Mesenteric fat pad (tissue), 1 donor: ENCODE data around the gene JAK3. TPM values are rescaled to one million over a fixed set of nuclear protein-coding genes. Genes with fewer than 3 reads are reported as not detected.
"Not testable (repeated sequence)": the region's sequence is repeated elsewhere in the genome, so short reads cannot be mapped to it uniquely, and the experiment has no call there.

Experiments used
- DNase-seq: peaks from one replicate; pipeline ENCODE4 v3.0.0-alpha.2; 2020; ENCODE audit warnings: low spot score
- long read RNA-seq: library from polyadenylated mRNA; unstranded; transcript quantifications from one replicate; pipeline ENCODE4 v2.0.0, GENCODE V29; 2020
- total RNA-seq: library from RNA; stranded (reverse); fragmentation: NEBNext Ultra II Directional; extraction: Animal tissue kit (Norgen Biotek cat#: 25700); gene quantifications from one replicate; pipeline ENCODE4 v1.2.1, GENCODE V29; 2021
- donor health status: DM: yes; HTN: yes; CAD: no.

The JAK3 gene
- 20.1 TPM for total RNA-seq
- long read RNA-seq, partial matches to known transcripts, result 5 of 12 reads
- long read RNA-seq, other reads (novel, unspliced or antisense), result 6 of 12 reads

DNA sequence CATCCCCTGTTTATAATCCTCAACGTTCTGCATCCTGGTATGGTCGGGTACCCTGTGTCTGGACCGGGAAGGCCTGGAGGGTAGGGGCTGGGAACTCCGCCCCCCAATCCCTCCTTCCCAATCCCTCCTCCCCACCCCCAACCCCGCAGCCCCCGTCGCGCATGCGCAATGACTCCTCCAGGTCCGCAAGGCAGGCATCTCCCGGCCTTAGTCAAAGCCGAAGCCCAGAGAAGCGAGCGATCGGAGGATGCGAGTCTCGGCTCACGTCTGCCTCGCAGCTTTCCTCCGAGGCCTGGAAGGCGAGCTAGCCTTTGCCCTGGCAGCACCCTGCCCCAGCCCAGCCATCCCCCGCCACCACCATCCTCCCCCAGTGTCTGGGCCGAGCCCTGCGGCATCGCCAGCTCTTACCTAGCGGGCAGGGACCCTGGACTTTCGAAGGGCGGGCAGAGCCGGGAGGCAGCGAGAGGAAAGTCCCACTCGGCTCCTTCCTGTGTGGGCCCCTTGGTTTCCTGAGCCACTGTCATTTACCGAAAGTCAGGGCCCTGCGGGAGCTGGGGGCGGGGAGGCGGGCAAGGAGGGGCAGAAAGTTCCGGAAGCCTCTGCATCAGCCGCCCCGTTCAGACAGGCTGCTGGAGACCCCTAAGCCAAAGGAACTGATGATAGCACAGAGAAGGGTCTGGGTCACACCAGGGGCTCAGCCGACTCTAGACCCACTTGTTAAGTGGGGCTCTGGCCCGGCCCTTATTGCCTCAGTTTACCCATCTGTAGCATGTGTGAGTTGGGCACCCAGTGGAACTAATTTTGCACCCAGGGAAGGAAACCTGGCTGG lies at the start of gene JAK3:
JAK3 (minus strand) TSS at position 445 of the 829 bp plus-strand sequence. CDS start 3,565 bp downstream, outside the sequence.
- DNase-seq, result no peak

DNA sequence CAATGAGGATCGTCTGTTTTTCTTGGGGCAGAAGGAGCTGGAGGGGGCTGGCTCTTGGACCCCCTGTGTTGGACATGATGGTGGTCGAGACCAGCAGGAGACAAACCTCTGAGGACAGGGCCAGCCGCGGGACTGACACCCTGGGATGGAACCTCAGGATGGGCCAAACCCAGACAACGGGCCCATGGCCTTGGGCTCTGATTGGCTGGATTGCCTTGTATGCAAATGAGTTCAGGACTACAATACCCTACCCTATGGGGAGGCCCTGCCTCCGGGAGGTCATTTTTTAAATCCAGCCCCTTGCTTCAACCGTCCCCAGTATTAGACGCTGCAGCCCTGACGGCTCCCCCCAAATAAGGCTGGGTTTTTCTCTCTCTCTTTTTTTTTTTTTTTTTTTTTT lies 46.0 kb upstream of the JAK3 start:
- DNase-seq, result no peak

DNA sequence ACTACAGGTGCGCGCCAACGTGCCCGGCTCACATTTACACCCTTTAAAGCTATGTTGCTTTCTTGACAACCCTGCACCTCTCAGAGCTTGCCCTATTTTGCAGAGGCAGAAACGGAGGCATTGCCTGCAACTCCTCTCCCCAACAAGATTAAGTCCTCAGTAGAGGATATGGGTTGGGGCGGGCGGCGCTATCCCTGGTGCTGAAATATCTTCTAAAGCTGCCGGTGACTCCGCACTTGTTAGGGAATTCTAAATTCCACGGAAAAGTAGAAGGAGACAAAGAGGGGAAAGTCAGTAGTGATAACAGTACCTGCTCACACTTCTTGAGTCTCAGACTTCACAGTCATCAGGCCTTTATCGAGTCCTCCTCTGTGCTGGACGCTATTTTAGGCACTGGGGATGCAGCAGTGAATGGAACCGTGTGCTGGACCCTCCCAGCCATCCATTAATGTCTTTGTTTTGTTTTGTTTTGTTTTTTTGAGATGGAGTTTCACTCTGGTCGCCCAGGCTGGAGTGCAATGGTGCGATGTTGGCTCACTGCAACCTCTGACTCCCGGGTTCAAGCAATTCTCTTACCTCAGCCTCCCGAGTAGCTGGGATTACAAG lies 41.9 kb upstream of the JAK3 start:
- no peak for DNase-seq

DNA sequence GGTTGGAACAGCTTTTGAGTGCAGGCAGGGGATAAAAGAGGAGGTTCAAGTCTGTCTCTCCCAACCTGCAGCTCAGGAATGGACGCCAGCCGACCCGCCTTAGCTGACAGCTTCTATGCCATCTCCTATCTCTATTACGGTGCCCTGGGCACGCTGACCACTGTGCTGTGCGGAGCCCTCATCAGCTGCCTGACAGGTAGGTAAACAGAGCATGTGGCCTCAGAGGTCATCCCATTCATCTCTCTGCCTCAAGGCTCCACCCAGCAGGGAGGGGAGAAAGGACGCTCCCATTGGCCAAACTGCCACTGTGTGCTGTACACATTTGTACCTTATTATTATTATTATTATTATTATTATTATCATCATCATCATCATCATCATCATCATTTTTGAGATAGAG lies 40.5 kb upstream of the JAK3 start:
- no peak for DNase-seq

DNA sequence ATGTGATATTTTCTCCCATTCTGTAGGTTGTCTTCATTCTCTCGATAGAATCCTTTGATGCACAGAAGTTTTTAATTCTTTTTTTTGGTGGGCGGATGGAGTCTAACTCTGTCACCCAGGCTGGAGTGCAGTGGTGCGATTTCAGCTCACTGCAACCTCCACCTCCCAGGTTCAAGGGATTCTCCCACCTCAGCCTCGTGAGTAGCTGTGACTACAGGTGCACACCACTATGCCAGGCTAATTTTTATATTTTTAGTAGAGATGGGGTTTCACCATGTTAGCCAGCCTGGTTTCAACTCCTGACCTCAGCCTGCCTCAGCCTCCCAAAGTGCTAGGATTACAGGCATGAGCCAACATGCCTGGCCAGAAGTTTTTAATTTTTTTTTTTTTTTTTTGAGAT lies 39.4 kb upstream of the JAK3 start:
- DNase-seq, result not testable (repeated sequence)

DNA sequence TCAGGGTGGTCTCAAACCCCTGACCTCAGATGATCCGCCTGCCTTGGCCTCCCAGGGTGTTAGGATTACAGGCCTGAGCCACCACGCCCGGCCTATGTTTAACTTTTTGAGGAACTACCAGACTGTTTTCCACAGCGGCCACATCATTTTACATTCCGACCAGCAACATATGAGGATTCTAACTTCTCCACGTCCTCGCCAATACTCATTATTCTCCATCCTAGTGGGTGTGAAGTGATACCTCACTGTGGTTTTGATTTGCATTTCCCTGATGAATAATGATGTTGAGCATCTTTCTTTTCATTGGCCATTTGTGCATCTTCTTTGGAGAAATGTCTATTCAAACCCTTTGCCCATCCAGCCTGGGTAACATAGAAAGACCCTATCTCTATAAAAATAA lies 38.7 kb upstream of the JAK3 start:
- DNase-seq, result no peak

DNA sequence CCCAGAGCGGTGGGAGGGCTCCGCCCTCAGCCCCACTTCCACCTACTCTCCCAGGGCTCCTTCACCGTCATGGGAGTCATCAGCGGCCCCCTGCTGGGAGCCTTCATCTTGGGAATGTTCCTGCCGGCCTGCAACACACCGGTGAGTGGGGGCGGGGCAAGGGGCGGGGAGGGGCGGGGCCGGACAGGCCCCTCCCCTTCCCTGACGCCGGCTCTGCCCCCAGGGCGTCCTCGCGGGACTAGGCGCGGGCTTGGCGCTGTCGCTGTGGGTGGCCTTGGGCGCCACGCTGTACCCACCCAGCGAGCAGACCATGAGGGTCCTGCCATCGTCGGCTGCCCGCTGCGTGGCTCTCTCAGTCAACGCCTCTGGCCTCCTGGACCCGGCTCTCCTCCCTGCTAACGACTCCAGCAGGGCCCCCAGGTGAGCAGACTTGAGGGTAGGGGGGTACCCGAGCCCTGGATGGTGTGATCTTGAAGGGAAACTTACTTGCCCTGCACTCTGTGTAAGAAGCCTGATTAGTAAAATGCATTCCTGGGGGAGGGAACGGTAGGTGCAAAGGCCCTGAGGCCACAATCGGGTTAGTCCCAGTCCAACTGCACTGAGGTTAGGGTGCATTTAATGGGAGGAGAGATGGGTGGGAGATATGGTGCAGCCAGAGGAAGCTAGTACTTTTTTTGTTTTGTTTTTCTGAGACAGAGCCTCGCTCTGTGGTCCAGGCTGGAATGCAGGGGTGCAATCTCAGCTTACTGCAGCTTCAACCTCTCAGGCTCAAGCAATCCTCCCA lies 36.0 kb upstream of the JAK3 start:
- no peak for DNase-seq

DNA sequence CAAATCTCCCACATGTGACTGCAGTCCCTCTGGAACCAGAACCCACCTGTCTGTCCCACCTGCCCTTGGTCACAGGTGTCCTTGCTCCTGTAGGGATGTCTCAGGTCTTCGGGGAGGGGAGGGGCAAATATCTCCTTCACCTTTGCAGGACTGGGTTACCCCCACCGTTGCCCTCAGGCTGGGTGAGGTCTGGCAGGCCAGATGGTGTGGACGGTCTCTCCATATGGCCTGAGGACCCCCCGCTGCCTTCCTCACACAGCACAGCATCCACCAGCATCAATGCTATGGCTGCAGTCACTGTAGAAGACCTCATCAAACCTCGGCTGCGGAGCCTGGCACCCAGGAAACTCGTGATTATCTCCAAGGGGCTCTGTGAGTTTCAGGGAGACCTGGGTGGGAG lies 33.9 kb upstream of the JAK3 start:
- no peak for DNase-seq

DNA sequence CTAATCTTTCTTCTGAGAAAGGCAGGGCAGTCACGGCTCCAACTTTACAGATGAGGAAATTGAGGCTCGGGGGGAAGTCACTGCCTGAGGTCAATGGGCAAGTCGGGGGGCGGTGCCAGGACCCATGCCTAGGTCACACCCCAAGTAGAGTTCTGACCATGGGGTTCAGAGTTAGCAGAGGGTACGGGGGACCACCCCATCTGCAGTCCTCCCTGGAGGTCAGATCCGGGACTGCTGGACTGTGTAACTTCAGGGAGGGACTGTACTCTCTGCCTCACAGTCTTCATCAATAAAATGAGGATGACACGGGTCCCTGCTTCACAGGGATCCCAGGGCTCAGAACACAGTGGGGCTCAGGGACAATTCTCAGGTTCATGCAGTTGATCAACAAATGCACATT lies 31.7 kb upstream of the JAK3 start:
- no peak for DNase-seq

DNA sequence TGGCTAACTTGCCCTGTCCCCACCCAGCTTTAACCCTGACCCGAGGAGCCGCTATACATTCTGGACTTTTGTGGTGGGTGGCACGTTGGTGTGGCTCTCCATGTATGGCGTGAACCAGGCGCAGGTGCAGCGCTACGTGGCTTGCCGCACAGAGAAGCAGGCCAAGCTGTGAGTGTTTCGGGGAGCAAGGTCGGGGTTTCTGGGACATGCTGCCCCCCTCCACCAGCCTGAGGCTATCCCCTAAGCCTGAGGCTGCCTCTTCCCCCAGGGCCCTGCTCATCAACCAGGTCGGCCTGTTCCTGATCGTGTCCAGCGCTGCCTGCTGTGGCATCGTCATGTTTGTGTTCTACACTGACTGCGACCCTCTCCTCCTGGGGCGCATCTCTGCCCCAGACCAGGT lies 29.9 kb upstream of the JAK3 start:
- DNase-seq, result no peak

DNA sequence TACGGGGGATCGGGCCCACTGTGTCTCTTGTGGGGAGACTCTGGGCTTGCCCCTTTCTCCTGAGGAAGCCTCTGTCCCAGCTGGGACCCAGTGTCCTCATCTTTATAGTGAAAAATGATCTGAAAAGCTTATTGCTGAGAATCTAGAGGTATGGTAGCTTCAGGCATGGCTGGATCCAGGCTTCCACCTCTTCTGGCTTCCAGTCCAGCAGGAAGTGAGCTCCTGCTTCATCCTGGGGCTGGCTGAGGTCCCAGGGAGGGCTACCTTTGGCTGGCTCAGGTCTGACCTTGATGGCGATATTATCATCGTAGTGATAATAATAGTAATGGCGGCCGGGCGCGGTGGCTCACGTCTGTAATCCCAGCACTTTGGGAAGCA lies 27.0 kb upstream of the JAK3 start:
- no peak for DNase-seq

DNA sequence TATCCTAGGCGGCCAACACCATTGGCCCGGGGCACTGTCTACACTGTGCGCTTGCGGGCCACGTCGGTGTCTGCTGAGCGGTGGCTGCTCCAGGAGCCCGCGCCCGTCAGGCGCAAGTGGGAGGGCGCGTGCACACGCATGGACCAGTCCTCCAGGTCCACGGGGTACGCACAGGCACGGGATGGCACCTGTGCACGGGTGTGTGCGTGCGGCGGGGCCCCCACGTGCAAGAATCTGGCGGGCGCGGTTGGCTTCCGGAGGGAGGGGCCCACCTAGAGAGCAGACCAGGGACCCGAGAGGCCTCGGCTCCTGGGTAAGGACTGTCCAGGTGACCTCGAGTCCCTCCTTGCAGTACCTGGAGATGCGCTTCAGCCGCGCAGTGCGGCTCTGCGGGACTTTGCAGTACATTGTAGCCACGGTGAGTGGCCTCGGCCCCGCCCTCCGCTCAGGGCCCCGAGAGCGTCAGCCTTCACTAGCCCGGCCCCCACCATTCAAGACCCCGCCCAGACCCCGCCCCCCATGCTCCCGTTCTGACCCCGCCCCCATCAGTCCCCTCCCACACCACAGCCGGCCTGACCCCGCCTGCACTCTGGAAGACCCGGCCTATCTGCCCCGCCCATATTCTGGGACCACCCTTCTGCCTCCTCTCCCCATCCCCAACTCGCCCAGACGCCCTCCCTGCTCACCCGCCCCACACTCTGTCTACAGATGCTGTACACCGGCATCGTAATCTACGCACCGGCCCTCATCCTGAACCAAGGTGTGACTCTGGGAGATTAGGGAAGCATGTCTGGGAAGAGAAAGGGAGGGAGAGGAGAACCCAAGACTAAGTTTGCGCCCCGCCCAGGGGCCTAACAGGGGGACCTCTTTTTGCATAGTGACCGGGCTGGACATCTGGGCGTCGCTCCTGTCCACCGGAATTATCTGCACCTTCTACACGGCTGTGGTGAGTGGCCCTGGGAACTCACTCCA lies 26.3 kb upstream of the JAK3 start:
- DNase-seq, result no peak

DNA sequence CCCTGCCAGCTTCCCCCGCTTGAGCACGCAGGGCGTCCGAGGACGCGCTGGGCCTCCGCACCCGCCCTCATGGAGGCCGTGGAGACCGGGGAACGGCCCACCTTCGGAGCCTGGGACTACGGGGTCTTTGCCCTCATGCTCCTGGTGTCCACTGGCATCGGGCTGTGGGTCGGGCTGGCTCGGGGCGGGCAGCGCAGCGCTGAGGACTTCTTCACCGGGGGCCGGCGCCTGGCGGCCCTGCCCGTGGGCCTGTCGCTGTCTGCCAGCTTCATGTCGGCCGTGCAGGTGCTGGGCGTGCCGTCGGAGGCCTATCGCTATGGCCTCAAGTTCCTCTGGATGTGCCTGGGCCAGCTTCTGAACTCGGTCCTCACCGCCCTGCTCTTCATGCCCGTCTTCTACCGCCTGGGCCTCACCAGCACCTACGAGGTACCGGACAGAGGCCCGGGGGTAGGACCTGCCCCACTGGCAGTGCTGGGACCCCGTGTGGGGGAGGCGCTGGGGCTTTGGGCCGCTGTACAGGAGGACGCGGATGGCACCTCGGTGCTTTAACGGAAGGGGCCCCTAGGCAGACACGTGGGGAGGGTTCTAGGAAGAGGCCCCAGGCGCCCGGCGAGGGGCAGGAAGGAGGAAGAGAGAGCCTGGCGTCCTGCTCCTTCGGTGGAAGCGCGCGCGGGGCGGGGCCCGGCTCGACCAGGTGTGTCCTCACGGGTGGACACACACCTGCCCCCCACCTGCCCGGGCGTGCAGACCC lies 24.6 kb upstream of the JAK3 start:
- no peak for DNase-seq

DNA sequence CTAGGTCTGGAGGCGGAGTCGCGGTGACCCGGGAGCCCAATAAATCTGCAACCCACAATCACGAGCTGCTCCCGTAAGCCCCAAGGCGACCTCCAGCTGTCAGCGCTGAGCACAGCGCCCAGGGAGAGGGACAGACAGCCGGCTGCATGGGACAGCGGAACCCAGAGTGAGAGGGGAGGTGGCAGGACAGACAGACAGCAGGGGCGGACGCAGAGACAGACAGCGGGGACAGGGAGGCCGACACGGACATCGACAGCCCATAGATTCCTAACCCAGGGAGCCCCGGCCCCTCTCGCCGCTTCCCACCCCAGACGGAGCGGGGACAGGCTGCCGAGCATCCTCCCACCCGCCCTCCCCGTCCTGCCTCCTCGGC lies 24.1 kb upstream of the JAK3 start, which contains the start of gene SLC5A5:
SLC5A5 (plus strand) TSS at position 68 of the 373 bp plus-strand sequence. CDS start 375 bp downstream, outside the sequence.
- DNase-seq, result no peak

DNA sequence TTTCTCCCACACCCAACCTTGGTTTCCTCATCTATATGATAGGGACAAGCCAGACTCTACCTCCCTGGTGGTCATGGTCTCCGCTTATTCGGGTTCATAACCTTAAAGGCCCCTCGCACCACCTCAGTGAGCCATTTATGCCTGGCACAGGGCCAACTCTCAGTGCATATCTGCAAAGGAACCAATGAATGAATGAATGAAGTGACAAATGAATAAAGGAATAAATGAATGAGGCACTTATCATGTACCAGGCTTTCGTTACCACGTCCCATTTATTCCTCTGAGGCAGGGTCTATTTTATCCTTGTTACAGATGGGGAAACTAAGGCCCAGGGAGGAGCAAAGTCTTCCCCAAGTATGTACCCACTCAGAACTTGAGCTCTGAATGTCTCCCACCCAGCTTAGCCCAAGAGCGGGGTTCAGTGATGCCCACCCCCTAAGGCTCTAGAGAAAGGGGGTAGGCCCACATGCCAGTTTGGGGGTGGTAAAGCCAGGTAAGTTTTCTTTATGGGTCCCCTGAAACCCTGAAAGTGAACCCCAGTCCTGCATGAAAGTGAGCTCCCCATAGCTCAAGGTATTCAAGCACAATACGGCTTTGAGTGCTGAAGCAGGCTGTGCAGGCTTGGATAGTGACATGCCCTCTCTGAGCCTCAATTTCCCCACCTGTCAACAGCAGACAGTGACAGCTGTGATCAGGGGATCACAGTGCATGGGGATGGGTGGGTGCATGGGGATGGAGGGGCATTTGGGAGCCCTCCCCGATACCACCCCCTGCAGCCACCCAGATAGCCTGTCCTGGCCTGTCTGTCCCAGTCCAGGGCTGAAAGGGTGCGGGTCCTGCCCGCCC lies 23.5 kb upstream of the JAK3 start:
- no peak for DNase-seq

DNA sequence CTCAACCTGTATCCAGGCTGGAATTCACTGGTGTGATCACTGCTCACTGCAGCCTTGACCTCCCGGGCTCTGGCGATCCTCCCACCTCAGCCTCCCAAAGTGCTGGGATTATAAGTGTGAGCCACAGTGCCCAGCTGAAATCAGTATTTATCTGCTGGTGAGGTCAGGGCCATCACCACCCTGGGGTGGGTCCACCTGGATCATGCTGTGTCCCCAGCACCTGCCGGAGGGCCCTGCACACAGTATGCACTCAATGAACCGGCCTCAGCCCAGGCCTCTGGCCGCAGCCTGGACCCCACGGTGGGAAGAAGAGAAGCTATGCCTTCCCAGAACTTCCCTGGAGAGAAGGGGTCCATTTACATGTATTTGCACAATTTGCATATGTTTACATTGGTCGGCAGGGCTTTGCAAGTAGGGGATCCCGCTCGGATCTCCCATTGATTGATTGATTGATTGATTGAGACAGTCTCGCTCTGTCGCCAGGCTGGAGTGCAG lies 21.4 kb upstream of the JAK3 start:
- no peak for DNase-seq

DNA sequence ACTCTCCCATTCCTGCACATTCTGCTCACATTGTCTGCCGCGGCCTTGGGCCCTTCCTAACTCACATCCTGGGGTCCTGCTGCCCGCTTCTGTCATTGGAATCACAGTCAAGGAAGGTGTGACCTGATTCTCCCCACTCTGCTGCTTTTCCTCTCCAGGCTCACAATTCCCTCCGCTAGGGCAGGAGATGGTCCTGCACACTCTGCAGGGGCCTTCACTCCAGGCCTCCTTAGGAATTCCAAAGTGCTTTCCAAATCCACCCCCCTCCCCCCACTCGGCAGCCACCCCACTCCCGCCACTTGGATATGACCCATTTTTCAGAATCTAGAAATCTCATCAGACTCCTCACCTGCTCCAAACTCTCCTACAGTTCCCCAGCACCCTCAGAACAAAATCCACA lies 20.9 kb upstream of the JAK3 start:
- no peak for DNase-seq

DNA sequence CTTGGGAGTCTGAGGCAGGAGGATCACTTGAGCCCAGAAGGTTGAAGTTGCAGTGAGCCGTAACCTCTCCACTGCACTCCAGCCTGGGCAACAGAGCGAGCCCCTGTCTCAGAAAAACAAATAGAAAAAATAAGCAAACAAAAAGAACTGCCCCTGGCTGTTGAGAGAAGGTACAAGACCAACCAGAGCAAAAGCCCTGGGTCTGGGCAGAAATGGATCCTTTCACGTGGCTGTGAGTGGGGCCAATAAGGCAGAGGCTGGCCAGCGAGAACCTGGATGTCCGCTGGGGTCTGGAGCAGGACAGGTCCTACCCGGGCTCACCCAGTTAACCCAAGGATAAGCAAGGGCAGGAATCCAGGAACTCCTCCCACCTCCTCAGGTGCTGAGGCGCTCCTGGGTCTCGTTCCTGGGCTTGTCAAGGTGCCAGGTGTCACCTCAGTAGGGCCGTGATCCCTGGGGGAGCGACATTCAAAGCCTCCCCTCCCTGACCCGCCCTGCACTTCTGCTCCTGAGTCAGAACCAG lies 19.2 kb upstream of the JAK3 start:
- no peak for DNase-seq
